Epidermal melanocyte (primary cell): Measurements from ENCODE around the gene PIGQ.
"Not testable (repeated sequence)": the region's sequence is repeated elsewhere in the genome, so short reads cannot be mapped to it uniquely, and the experiment has no call there.

Experiments
- DNase-seq: peaks from one replicate; pipeline ENCODE4 v3.0.0; 2011; ENCODE audit warnings: low spot score; ENCODE audit not compliant: insufficient read length

PIGQ gene

GRCh38 chr16:585351-585750 is 15.6 kb downstream of the PIGQ start:
- DNase-seq: no peak

GRCh38 chr16:586047-586644 is 16.4 kb downstream of the PIGQ start:
- no peak for DNase-seq

- DNase-seq: no peak
Observed at GRCh38 chr16:586645-587590, 17.1 kb downstream of the PIGQ start.

GRCh38 chr16:588639-588888 is 18.8 kb downstream of the PIGQ start:
- no peak for DNase-seq

- peak; percentile 94 for DNase-seq
Observed at GRCh38 chr16:588889-589657, 19.3 kb downstream of the PIGQ start.

GRCh38 chr16:589658-590187 is 20.0 kb downstream of the PIGQ start, which contains the start of gene RAB40C:
Gene RAB40C, plus strand, starts transcription at chr16:590066. Its CDS starts 226 bp downstream, at chr16:590292.
- peak; percentile 93 for DNase-seq

- no peak for DNase-seq
Observed at GRCh38 chr16:590188-590814, 20.5 kb downstream of the PIGQ start.

GRCh38 chr16:590815-591200 is 21.0 kb downstream of the PIGQ start:
- no peak for DNase-seq

- no peak for DNase-seq
Observed at GRCh38 chr16:591231-591630, 21.5 kb downstream of the PIGQ start.

GRCh38 chr16:591892-592517 is 22.2 kb downstream of the PIGQ start:
- DNase-seq: no peak

- DNase-seq: no peak
Observed at GRCh38 chr16:592518-593306, 22.9 kb downstream of the PIGQ start.

- DNase-seq: no peak
Observed at GRCh38 chr16:593406-593805, 23.6 kb downstream of the PIGQ start.

GRCh38 chr16:593807-594206 is 24.0 kb downstream of the PIGQ start:
- DNase-seq: no peak

- no peak for DNase-seq
Observed at GRCh38 chr16:595094-595528, 25.3 kb downstream of the PIGQ start.

- DNase-seq: no peak
Observed at GRCh38 chr16:595942-596735, 26.4 kb downstream of the PIGQ start.

GRCh38 chr16:596736-597060 is 26.9 kb downstream of the PIGQ start:
- no peak for DNase-seq

- DNase-seq: not testable (repeated sequence)
Observed at GRCh38 chr16:597655-598054, 27.9 kb downstream of the PIGQ start.

GRCh38 chr16:598823-599739 is 29.3 kb downstream of the PIGQ start:
- no peak for DNase-seq
